SK-N-SH treated with all-trans-retinoic acid at 6 μM for 48 hours (cell line): ENCODE results near the gene CDH11.
A peak's percentile ranks its signal among the peaks of the same experiment; 100 is the strongest.

Experiments used
- ATAC-seq: fragments of 200-7000 bp; cut with Tn5 transposase; 3 replicates; pipeline ENCODE4 v1.9.1; 2020; ENCODE audit warnings: mild to moderate bottlenecking, moderate library complexity
- ARNTL ChIP-seq: fragments of 450-650 bp; formaldehyde crosslinking; IDR thresholded peaks from 2 replicates; pipeline ENCODE4 v1.5.0; 2020; ENCODE audit warnings: low read depth, mild to moderate bottlenecking, moderate library complexity, borderline replicate concordance
- CSDC2 ChIP-seq: fragments of 250-450 bp; sonication (Bioruptor Pico); IDR thresholded peaks from 2 replicates; pipeline ENCODE4 v1.5.0; 2020; ENCODE audit warnings: mild to moderate bottlenecking, moderate library complexity
- ESRRG ChIP-seq: fragments of 250-450 bp; sonication (Bioruptor Pico); IDR thresholded peaks from 2 replicates; pipeline ENCODE4 v1.6.1; 2021; ENCODE audit warnings: mild to moderate bottlenecking
- GLIS3 ChIP-seq: fragments of 250-450 bp; sonication (Bioruptor Pico); IDR thresholded peaks from 2 replicates; pipeline ENCODE4 v1.5.0; 2020; ENCODE audit warnings: mild to moderate bottlenecking, moderate library complexity
- ISL1 ChIP-seq: fragments of 250-450 bp; sonication (Bioruptor Pico); IDR thresholded peaks from 2 replicates; pipeline ENCODE4 v2.1.2; 2022; ENCODE audit warnings: mild to moderate bottlenecking, moderate library complexity
- OSR1 ChIP-seq: fragments of 250-450 bp; sonication (Bioruptor Pico); IDR thresholded peaks from 2 replicates; pipeline ENCODE4 v1.8.0; 2022; ENCODE audit warnings: moderate library complexity, mild to moderate bottlenecking, inconsistent platforms
- PPARA ChIP-seq: fragments of 250-450 bp; sonication (Bioruptor Pico); IDR thresholded peaks from 2 replicates; pipeline ENCODE4 v1.5.0; 2020; ENCODE audit warnings: mild to moderate bottlenecking, borderline replicate concordance
- RARB ChIP-seq: fragments of 250-450 bp; sonication (Bioruptor Pico); IDR thresholded peaks from 2 replicates; pipeline ENCODE4 v1.8.0; 2021; ENCODE audit warnings: mild to moderate bottlenecking, moderate library complexity
- SNAI2 ChIP-seq: fragments of 250-450 bp; sonication (Bioruptor Pico); IDR thresholded peaks from 2 replicates; pipeline ENCODE4 v1.5.0; 2020; ENCODE audit warnings: mild to moderate bottlenecking, moderate library complexity
- TCF4 ChIP-seq: fragments of 250-450 bp; sonication (Bioruptor Pico); IDR thresholded peaks from 2 replicates; pipeline ENCODE4 v1.8.0; 2021; ENCODE audit warnings: mild to moderate bottlenecking, moderate library complexity, borderline replicate concordance
- TOX ChIP-seq: fragments of 250-450 bp; sonication (Bioruptor Pico); IDR thresholded peaks from 2 replicates; pipeline ENCODE4 v1.8.0; 2021; ENCODE audit warnings: mild to moderate bottlenecking, moderate library complexity, borderline replicate concordance
- ZC3H10 ChIP-seq: fragments of 250-450 bp; sonication (Bioruptor Pico); IDR thresholded peaks from 2 replicates; pipeline ENCODE4 v1.5.1; 2021; ENCODE audit warnings: mild to moderate bottlenecking, moderate library complexity
- ZFP3 ChIP-seq: fragments of 250-450 bp; sonication (Bioruptor Pico); IDR thresholded peaks from 2 replicates; pipeline ENCODE4 v1.5.0; 2020; ENCODE audit warnings: mild to moderate bottlenecking, moderate library complexity
- ZFP30 ChIP-seq: fragments of 450-650 bp; formaldehyde crosslinking; IDR thresholded peaks from 2 replicates; pipeline ENCODE4 v1.5.0; 2022; ENCODE audit warnings: mild to moderate bottlenecking, moderate library complexity
- ZNF565 ChIP-seq: fragments of 450-650 bp; formaldehyde crosslinking; conservative IDR thresholded peaks from 2 replicates; pipeline ENCODE4 v1.5.0; 2020; ENCODE audit warnings: low read depth, mild to moderate bottlenecking, moderate library complexity
- ZNF70 ChIP-seq: fragments of 450-650 bp; formaldehyde crosslinking; IDR thresholded peaks from 2 replicates; pipeline ENCODE4 v1.5.0; 2020; ENCODE audit warnings: mild to moderate bottlenecking, moderate library complexity
- ZNF8 ChIP-seq: fragments of 450-650 bp; formaldehyde crosslinking; IDR thresholded peaks from 2 replicates; pipeline ENCODE4 v1.5.0; 2020; ENCODE audit warnings: mild to moderate bottlenecking, moderate library complexity
- TF ChIP-seq, protein P1 (sequence below): fragments of 250-450 bp; sonication (Bioruptor Pico); IDR thresholded peaks from 2 replicates; pipeline ENCODE4 v1.8.0; 2020; ENCODE audit warnings: mild to moderate bottlenecking, moderate library complexity, borderline replicate concordance
- TF ChIP-seq, protein P2 (sequence below): fragments of 250-450 bp; sonication (Bioruptor Pico); IDR thresholded peaks from 2 replicates; pipeline ENCODE4 v1.5.1; 2021; ENCODE audit warnings: mild to moderate bottlenecking, moderate library complexity
- TF ChIP-seq, protein P3 (sequence below): fragments of 250-450 bp; sonication (Bioruptor Pico); IDR thresholded peaks from 2 replicates; pipeline ENCODE4 v1.8.0; 2021; ENCODE audit warnings: low read depth, mild to moderate bottlenecking, moderate library complexity, borderline replicate concordance
- TF ChIP-seq, protein P4 (sequence below): fragments of 250-450 bp; sonication (Bioruptor Pico); IDR thresholded peaks from 2 replicates; pipeline ENCODE4 v1.5.1; 2020; ENCODE audit warnings: low read depth, mild to moderate bottlenecking, moderate library complexity

The CDH11 gene

DNA sequence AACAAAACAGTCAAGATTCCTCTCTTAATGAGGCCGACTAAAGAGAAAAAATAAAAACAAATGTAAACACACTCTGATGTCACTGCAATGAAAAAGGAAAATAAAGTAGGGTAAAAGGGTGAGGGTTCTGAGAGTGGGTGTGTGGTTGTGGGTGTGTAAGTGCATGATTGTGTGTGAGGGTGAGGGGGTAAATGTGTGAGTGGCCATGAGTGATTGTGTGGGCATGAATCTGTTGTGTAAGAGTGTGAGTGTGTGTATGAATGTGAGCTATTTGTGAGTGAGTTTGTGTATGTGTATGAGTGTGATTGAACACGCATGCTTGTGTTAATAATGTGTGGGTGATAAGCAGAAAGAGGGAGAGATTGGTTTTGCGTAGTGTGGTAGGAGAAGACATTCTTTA, 132.8 kb downstream of the CDH11 start:
- no peak for ATAC-seq
- no peak for TF ChIP-seq ZNF70
- TF ChIP-seq ZNF8 (CRISPR knock-in tag) = no peak
- no peak for TF ChIP-seq TOX (CRISPR knock-in tag)
- TF ChIP-seq ARNTL (CRISPR knock-in tag) = no peak
- TF ChIP-seq SNAI2 (CRISPR knock-in tag) = no peak

DNA sequence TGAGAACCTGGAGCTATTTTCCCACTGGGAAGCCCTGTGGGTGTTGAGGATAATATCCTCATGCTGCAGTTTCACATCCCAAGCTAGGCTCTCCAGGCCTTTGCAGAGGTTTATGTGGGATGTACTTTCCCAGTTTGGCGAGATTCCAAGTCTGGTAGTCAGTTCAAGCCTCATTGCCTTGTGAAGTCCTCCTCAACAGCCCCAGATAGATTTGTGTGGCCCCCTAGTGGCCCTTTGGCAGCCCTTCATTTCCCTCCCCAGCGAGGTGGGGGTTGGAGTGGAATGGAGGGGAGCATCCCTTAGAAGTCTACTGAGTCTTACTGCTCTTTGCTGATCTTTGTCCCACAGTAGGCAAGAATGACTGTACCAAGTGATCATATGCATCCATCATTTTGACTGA, 137.9 kb downstream of the CDH11 start:
- peak; percentile 89 for ATAC-seq
- TF ChIP-seq OSR1 (CRISPR knock-in tag) (no peak), ARNTL (CRISPR knock-in tag) (no peak), ZFP30 (CRISPR knock-in tag) (no peak)
- TF ChIP-seq, protein P1, sequence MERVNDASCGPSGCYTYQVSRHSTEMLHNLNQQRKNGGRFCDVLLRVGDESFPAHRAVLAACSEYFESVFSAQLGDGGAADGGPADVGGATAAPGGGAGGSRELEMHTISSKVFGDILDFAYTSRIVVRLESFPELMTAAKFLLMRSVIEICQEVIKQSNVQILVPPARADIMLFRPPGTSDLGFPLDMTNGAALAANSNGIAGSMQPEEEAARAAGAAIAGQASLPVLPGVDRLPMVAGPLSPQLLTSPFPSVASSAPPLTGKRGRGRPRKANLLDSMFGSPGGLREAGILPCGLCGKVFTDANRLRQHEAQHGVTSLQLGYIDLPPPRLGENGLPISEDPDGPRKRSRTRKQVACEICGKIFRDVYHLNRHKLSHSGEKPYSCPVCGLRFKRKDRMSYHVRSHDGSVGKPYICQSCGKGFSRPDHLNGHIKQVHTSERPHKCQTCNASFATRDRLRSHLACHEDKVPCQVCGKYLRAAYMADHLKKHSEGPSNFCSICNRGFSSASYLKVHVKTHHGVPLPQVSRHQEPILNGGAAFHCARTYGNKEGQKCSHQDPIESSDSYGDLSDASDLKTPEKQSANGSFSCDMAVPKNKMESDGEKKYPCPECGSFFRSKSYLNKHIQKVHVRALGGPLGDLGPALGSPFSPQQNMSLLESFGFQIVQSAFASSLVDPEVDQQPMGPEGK (CRISPR knock-in tag) = peak; percentile 78; the same call in 1 of the 2 replicates

DNA sequence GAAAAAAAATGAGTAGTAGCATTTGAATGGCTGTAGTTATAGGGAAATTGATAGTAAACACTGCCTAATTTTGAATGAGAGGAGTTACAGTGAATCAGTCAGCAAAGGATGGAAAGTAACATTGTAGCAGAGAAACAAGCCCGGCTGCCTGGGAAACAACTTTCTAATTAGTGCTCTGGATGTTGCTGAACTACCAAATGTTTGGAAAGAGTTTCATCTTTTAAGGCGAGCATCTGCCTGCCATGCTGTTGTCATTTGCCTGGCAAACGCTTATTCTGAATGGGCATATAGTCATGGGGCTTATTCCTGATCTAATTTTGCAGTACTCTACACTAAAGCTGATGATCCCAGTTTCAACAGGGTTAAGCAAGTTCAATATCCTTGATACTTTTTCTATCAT, 138.6 kb downstream of the CDH11 start:
- ATAC-seq = peak; percentile 10; the same call in 1 of the 3 replicates
- no peak for TF ChIP-seq ISL1
- TF ChIP-seq OSR1 (CRISPR knock-in tag) = no peak
- TF ChIP-seq, protein P2, sequence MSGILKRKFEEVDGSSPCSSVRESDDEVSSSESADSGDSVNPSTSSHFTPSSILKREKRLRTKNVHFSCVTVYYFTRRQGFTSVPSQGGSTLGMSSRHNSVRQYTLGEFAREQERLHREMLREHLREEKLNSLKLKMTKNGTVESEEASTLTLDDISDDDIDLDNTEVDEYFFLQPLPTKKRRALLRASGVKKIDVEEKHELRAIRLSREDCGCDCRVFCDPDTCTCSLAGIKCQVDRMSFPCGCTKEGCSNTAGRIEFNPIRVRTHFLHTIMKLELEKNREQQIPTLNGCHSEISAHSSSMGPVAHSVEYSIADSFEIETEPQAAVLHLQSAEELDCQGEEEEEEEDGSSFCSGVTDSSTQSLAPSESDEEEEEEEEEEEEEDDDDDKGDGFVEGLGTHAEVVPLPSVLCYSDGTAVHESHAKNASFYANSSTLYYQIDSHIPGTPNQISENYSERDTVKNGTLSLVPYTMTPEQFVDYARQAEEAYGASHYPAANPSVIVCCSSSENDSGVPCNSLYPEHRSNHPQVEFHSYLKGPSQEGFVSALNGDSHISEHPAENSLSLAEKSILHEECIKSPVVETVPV = no peak
- no peak for TF ChIP-seq ZFP30 (CRISPR knock-in tag)
- TF ChIP-seq GLIS3 (CRISPR knock-in tag) = no peak
- no peak for TF ChIP-seq ESRRG
- TF ChIP-seq TOX (CRISPR knock-in tag) = no peak
- TF ChIP-seq ZFP3 = no peak
- TF ChIP-seq ZNF70 = no peak
- TF ChIP-seq PPARA (CRISPR knock-in tag) = no peak
- TF ChIP-seq CSDC2 (CRISPR knock-in tag) = no peak
- TF ChIP-seq ZC3H10 = no peak
- no peak for TF ChIP-seq ZNF565
- no peak for TF ChIP-seq RARB (CRISPR knock-in tag)
- TF ChIP-seq, protein P1 (CRISPR knock-in tag) = no peak

DNA sequence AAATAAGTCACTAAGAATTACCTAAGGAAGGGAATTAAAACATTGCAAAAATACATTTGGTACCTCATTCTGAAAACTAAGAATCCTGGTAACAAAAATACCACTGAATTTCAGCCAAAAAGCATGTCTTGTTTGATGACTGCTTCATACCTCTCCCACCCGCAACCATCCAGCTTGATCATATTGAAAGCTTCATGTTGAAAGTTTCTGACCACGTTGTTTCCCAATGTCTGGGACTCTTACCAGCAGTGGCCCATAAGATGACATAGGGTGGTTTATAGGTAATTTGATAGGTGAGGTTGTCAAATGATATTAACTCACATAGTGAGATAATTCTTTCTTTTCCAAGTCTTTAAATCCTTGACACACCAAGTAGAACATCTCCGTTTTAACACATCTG, 139.3 kb downstream of the CDH11 start:
- no peak for TF ChIP-seq ISL1
- TF ChIP-seq RARB (CRISPR knock-in tag) = no peak
- TF ChIP-seq ZC3H10 = no peak
- TF ChIP-seq CSDC2 (CRISPR knock-in tag) = no peak
- no peak for TF ChIP-seq PPARA (CRISPR knock-in tag)
- TF ChIP-seq, all 23 proteins: peak for 0
- no peak for ATAC-seq

DNA sequence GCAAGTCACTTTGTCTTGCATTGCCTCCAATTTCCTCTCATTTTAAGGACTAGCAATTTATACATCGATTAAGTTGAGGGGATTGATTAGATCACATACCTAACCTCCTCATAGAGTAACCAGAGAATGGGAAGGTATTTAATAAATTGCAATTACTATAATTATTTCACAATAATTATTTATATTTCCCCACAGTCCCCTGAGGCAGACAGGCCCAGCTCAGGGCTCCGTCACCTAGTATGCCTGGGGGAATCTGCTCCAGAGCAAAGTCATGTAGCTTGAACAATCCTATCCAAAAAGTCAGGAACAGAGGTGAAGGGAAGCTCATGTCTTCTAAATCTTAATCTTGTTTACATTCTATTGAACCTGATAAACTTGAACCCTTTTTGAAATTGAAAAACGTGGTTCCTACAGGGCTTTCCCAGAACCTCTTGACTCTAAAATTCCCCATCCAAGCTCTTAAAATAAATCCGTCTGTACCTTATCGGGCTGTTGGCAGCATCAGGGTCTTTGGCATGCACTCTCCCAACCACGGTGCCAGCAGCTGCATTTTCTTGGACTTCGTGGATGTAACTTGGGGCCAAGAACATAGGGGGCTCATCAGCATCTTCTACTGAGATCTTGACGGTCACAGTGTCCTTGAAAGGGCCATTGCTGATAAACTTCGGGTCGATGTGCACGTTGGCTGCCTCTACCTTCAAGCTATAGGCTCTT, 140.1 kb downstream of the CDH11 start:
- no peak for ATAC-seq
- TF ChIP-seq ZNF70 (no peak), ARNTL (CRISPR knock-in tag) (no peak), CSDC2 (CRISPR knock-in tag) (no peak), RARB (CRISPR knock-in tag) (no peak), ZNF8 (CRISPR knock-in tag) (no peak), TOX (CRISPR knock-in tag) (no peak), ZFP30 (CRISPR knock-in tag) (no peak), TCF4 (CRISPR knock-in tag) (no peak), PPARA (CRISPR knock-in tag) (no peak), OSR1 (CRISPR knock-in tag) (no peak)
- TF ChIP-seq, protein P3, sequence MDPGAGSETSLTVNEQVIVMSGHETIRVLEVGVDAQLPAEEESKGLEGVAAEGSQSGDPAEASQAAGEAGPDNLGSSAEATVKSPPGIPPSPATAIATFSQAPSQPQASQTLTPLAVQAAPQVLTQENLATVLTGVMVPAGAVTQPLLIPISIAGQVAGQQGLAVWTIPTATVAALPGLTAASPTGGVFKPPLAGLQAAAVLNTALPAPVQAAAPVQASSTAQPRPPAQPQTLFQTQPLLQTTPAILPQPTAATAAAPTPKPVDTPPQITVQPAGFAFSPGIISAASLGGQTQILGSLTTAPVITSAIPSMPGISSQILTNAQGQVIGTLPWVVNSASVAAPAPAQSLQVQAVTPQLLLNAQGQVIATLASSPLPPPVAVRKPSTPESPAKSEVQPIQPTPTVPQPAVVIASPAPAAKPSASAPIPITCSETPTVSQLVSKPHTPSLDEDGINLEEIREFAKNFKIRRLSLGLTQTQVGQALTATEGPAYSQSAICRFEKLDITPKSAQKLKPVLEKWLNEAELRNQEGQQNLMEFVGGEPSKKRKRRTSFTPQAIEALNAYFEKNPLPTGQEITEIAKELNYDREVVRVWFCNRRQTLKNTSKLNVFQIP (CRISPR knock-in tag) = no peak
- TF ChIP-seq, protein P4, sequence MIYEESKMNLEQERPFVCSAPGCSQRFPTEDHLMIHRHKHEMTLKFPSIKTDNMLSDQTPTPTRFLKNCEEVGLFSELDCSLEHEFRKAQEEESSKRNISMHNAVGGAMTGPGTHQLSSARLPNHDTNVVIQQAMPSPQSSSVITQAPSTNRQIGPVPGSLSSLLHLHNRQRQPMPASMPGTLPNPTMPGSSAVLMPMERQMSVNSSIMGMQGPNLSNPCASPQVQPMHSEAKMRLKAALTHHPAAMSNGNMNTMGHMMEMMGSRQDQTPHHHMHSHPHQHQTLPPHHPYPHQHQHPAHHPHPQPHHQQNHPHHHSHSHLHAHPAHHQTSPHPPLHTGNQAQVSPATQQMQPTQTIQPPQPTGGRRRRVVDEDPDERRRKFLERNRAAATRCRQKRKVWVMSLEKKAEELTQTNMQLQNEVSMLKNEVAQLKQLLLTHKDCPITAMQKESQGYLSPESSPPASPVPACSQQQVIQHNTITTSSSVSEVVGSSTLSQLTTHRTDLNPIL (CRISPR knock-in tag) = no peak
- TF ChIP-seq, protein P1 (CRISPR knock-in tag) = no peak
